Measurements from ENCODE around the gene ARF4.
A peak's percentile ranks its signal among the peaks of the same experiment; 100 is the strongest.
"Not testable (repeated sequence)": the region's sequence is repeated elsewhere in the genome, so short reads cannot be mapped to it uniquely, and the experiment has no call there.

Gene ARF4

GRCh38 chr3:57622362-57622761 is 25.2 kb upstream of the ARF4 start:
- no peak for TF ChIP-seq CTCF (IDR thresholded peaks at IDR 0.05; ENCODE audit: control insufficient read depth, extremely low read depth, insufficient read depth)
- H3K4me3 ChIP-seq (ENCODE audit: low read depth, low read length): no peak overlapping the region
- no peak for DNase-seq (ENCODE audit: low read depth)

GRCh38 chr3:57617739-57618138 is 20.6 kb upstream of the ARF4 start:
- no peak overlapping the region for H3K4me3 ChIP-seq (ENCODE audit: low read depth, low read length)
- no peak for DNase-seq (ENCODE audit: low read depth)
- TF ChIP-seq CTCF (IDR thresholded peaks at IDR 0.05; ENCODE audit: control insufficient read depth, extremely low read depth, insufficient read depth): no peak

GRCh38 chr3:57616233-57616632 is 19.1 kb upstream of the ARF4 start:
- DNase-seq (ENCODE audit: low read depth): no peak
- H3K4me3 ChIP-seq (ENCODE audit: low read depth, low read length): no peak overlapping the region
- no peak for TF ChIP-seq CTCF (IDR thresholded peaks at IDR 0.05; ENCODE audit: control insufficient read depth, extremely low read depth, insufficient read depth)

- H3K4me3 ChIP-seq (ENCODE audit: low read depth, low read length); DNase-seq (ENCODE audit: low read depth): not testable (repeated sequence)
Observed at GRCh38 chr3:57611870-57612269, 14.7 kb upstream of the ARF4 start.

- H3K4me3 ChIP-seq (ENCODE audit: low read depth, low read length): no peak overlapping the region
- DNase-seq (ENCODE audit: low read depth): no peak
- no peak for TF ChIP-seq CTCF (IDR thresholded peaks at IDR 0.05; ENCODE audit: control insufficient read depth, extremely low read depth, insufficient read depth)
Observed at GRCh38 chr3:57605683-57606082, 8.5 kb upstream of the ARF4 start.

- no peak overlapping the region for H3K4me3 ChIP-seq (ENCODE audit: low read depth, low read length)
- no peak for TF ChIP-seq CTCF (IDR thresholded peaks at IDR 0.05; ENCODE audit: control insufficient read depth, extremely low read depth, insufficient read depth)
- DNase-seq (ENCODE audit: low read depth): peak; percentile 43
Observed at GRCh38 chr3:57604971-57605370, 7.8 kb upstream of the ARF4 start.

GRCh38 chr3:57600195-57600594 is 3.1 kb upstream of the ARF4 start:
- no peak for TF ChIP-seq CTCF (IDR thresholded peaks at IDR 0.05; ENCODE audit: control insufficient read depth, extremely low read depth, insufficient read depth)

More at GRCh38 chr3:57600195-57600594, 3.1 kb upstream of the ARF4 start:
- H3K4me3 ChIP-seq (ENCODE audit: low read depth, low read length): no peak overlapping the region
- no peak for DNase-seq (ENCODE audit: low read depth)
